ENCODE results near the gene CPSF2. TPM values are rescaled to one million over a fixed set of nuclear protein-coding genes. Genes with fewer than 3 reads are reported as not detected.

CPSF2 gene
- polyA plus RNA-seq, 1 experiment = 55.3 TPM

DNA sequence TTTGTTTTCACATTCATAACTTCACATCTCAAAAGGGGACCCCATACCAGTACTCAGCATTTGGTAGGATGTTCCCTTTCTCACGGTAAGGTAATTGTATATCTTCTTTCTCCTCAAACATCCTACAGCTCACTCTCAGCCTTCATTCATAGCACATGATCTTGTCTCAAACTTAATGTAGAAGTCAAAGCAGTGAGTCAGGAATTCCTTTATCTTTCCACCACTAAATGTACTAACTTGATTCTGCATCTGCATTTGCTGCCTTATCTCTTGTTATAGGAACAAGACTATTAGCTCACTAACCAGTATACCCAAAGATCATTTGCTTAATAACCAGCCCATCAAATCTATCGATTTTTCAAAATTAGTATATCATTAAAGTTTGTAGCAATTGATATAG lies 22.9 kb downstream of the CPSF2 start:
- DNase-seq (ENCODE audit: low read depth, low spot score) = no peak
- Histone ChIP-seq H3K27ac (ENCODE audit: low read depth, low read length) (no peak overlapping the region), H3K4me3 (ENCODE audit: low read depth, low read length) (no peak overlapping the region), H3K27me3 (ENCODE audit: control insufficient read depth, insufficient read depth, low read length) (no peaks in the 10 kb centered on the region), H3K9me3 (ENCODE audit: control insufficient read depth, insufficient read depth, low read length) (no peaks in the 10 kb centered on the region)
- POLR2A ChIA-PET = no interaction called here
- CTCF ChIA-PET = interaction anchor here (0.8 to 2.5 kb wide), 3 partner anchors 9 to 542 kb away, joined by 3 to 17 read pairs (median 3); no protein-coding TSS in a partner anchor
- TF ChIP-seq, protein P1, sequence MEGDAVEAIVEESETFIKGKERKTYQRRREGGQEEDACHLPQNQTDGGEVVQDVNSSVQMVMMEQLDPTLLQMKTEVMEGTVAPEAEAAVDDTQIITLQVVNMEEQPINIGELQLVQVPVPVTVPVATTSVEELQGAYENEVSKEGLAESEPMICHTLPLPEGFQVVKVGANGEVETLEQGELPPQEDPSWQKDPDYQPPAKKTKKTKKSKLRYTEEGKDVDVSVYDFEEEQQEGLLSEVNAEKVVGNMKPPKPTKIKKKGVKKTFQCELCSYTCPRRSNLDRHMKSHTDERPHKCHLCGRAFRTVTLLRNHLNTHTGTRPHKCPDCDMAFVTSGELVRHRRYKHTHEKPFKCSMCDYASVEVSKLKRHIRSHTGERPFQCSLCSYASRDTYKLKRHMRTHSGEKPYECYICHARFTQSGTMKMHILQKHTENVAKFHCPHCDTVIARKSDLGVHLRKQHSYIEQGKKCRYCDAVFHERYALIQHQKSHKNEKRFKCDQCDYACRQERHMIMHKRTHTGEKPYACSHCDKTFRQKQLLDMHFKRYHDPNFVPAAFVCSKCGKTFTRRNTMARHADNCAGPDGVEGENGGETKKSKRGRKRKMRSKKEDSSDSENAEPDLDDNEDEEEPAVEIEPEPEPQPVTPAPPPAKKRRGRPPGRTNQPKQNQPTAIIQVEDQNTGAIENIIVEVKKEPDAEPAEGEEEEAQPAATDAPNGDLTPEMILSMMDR (IDR thresholded peaks at IDR 0.05; ENCODE audit: low read depth, low read length) = no peak

DNA sequence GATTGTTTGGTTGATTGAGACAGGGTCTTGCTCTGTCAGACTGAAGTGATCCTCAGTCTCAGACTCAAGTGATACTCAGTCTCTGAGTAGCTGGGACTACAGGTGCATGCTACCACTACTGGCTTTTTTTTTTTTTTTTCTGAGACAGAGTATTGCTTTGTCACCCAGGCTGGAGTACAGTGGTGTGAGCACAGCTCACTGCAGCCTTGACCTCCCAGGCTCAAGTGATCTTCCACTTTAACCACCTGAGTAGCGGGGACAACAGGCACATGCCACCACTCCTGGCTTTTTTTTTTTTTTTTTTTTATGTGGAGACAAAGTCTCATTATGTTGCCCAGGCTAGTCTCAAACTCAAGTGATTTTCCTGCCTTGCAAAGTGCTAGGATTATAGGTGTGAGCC lies 31.8 kb downstream of the CPSF2 start:
- Histone ChIP-seq H3K27me3 (ENCODE audit: control insufficient read depth, insufficient read depth, low read length) (no peaks in the 10 kb centered on the region), H3K4me3 (ENCODE audit: low read depth, low read length) (no peak overlapping the region), H3K27ac (ENCODE audit: low read depth, low read length) (no peak overlapping the region), H3K9me3 (ENCODE audit: control insufficient read depth, insufficient read depth, low read length) (no peaks in the 10 kb centered on the region)
- POLR2A ChIA-PET = no interaction called here
- TF ChIP-seq, protein P1 (IDR thresholded peaks at IDR 0.05; ENCODE audit: low read depth, low read length) = no peak
- CTCF ChIA-PET = interaction anchor here (0.6 kb wide), 2 partner anchors 47 to 561 kb away, joined by 4 to 6 read pairs; partner anchors contain the start of gene ATXN3
- DNase-seq (ENCODE audit: low read depth, low spot score) = no peak

DNA sequence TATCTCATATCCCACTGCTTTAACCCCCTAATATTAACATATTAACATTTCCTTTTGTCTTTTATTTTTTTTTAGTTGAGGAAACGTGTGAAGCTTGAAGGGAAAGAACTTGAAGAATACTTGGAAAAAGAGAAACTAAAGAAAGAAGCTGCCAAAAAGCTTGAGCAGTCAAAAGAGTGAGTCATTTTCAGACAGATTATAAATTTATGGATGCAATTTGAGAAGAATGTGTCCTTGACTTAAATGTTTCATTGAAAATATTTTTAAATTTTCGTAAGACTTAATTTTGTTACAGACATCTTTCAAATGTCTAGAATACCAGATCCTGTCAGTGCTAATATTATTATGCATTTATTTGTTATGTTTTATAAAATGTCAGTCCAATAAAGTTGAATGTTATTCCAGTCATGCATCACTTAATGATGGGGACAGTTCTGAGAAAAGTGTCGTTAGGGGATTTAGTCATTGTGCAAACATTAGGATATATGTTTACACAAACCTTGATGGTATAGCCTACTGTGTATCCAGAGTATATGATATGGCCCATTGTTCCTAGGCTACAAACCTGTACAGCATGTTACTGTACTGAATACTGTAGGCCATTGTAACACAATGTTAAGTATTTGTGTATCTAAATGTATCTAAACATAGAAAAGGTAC lies 32.6 kb downstream of the CPSF2 start:
- no peaks in the 10 kb centered on the region for H3K27me3 ChIP-seq (ENCODE audit: control insufficient read depth, insufficient read depth, low read length)
- ChIA-PET POLR2A (no interaction called here), CTCF (interaction anchor here (0.6 kb wide), 1 partner anchor 561 kb away, joined by 6 read pairs; no protein-coding TSS in a partner anchor)
- no peaks in the 10 kb centered on the region for H3K9me3 ChIP-seq (ENCODE audit: control insufficient read depth, insufficient read depth, low read length)
- DNase-seq (ENCODE audit: low read depth, low spot score) = no peak
- TF ChIP-seq, protein P1 (IDR thresholded peaks at IDR 0.05; ENCODE audit: low read depth, low read length) = no peak
- no peak overlapping the region for H3K4me3 ChIP-seq (ENCODE audit: low read depth, low read length)
- no peak overlapping the region for H3K27ac ChIP-seq (ENCODE audit: low read depth, low read length)

DNA sequence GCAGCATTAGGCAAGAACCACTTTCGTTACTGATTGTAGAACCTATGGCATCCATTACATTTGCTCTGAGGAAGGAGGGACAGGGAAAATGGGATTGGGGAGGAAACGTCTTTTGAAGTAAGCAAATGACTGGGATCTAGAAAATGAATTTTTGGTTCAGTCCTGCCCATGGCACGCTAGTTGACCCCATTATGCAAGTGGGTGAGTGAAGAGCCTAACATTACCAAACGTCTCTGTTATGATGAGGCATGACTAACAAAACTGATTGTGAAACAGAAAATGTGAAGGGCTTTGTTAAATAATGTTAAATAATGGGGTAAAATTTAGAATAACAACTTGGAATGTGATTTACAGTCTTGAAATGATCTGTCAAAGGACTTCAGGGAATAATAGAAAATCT lies 38.9 kb downstream of the CPSF2 start:
- no peak overlapping the region for H3K4me3 ChIP-seq (ENCODE audit: low read depth, low read length)
- TF ChIP-seq, protein P1 (IDR thresholded peaks at IDR 0.05; ENCODE audit: low read depth, low read length) = no peak
- H3K27me3 ChIP-seq (ENCODE audit: control insufficient read depth, insufficient read depth, low read length) = no peaks in the 10 kb centered on the region
- CTCF ChIA-PET = no interaction called here
- DNase-seq (ENCODE audit: low read depth, low spot score) = peak; percentile 34
- POLR2A ChIA-PET = no interaction called here
- H3K9me3 ChIP-seq (ENCODE audit: control insufficient read depth, insufficient read depth, low read length) = no peaks in the 10 kb centered on the region; the same call in 1 of the 2 replicates
- peak overlapping the region; percentile 23 for H3K27ac ChIP-seq (ENCODE audit: low read depth, low read length)

DNA sequence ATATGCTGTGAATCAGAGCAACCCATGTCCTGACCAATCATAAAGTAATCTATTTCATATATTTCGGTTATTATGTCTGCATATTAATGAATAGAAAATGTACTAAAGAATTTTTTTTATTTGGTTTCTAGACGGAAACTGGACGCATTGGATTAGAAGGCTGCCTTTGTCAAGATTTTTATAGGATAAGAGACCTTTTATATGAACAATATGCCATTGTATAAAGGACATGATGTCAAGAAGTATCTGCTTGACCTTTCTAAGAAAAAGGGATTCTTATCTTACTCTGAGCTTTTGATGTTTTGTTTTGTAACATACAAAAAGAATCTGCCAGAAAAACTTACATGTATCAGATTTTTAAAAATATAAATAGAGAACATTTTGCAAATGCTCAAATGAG lies 39.8 kb downstream of the CPSF2 start:
- CTCF ChIA-PET = no interaction called here
- Histone ChIP-seq H3K27me3 (ENCODE audit: control insufficient read depth, insufficient read depth, low read length) (no peaks in the 10 kb centered on the region), H3K9me3 (ENCODE audit: control insufficient read depth, insufficient read depth, low read length) (no peaks in the 10 kb centered on the region; the same call in 1 of the 2 replicates), H3K4me3 (ENCODE audit: low read depth, low read length) (no peak overlapping the region), H3K27ac (ENCODE audit: low read depth, low read length) (no peak overlapping the region)
- no peak for DNase-seq (ENCODE audit: low read depth, low spot score)
- POLR2A ChIA-PET = no interaction called here
- TF ChIP-seq, protein P1 (IDR thresholded peaks at IDR 0.05; ENCODE audit: low read depth, low read length) = no peak

All from AG04450 (cell line).